IMR-90 (cell line): ENCODE data around the gene TNKS1BP1. TPM values are rescaled to one million over a fixed set of nuclear protein-coding genes. Genes with fewer than 3 reads are reported as not detected.

ENCODE experiments used
- ATAC-seq: fragments of 200-7000 bp; cut with Tn5 transposase; 2 replicates; pipeline ENCODE4 v1.9.1; 2020; ENCODE audit warnings: low read depth, mild to moderate bottlenecking, moderate library complexity
- BruUV-seq: library from RNA; stranded (reverse); fragments of 400-500 nt; replicated peaks from 2 replicates; lab custom pipeline; 2021; lab: Mats Ljungman, UMichigan
- CTCF ChIA-PET: fragments of 300-600 bp; formaldehyde crosslinking; extraction: SDS; loops from one replicate; lab custom pipeline; 2021; ENCODE audit warnings: antibody characterized with exemption; lab: Yijun Ruan, JAX
- POLR2A ChIA-PET: fragments of 300-600 bp; sonication (Branson Sonifier 250); formaldehyde crosslinking; loops from one replicate; lab custom pipeline; 2022; ENCODE audit warnings: antibody characterized with exemption; ENCODE audit not compliant: unreplicated experiment; lab: Charles Lee
- DNase-seq: peaks from one replicate; pipeline ENCODE4 v3.0.0; 2013
- H2AFZ ChIP-seq: replicated peaks from 2 replicates; pipeline ENCODE3; 2013; ENCODE audit warnings: low read length, mild to moderate bottlenecking; ENCODE audit not compliant: poor library complexity
- H2AK5ac ChIP-seq: 2 replicates; pipeline ENCODE4 v1.6.1; 2013; ENCODE audit warnings: low read depth, low read length, inconsistent platforms
- H2AK9ac ChIP-seq: replicated peaks from 2 replicates; pipeline ENCODE3; 2013; ENCODE audit warnings: mild to moderate bottlenecking, low read depth, low read length, moderate library complexity; ENCODE audit not compliant: poor library complexity
- H2BK120ac ChIP-seq: 2 replicates; pipeline ENCODE4 v1.6.1; 2013; ENCODE audit warnings: low read depth, low read length, inconsistent platforms
- H2BK15ac ChIP-seq: 3 replicates; pipeline ENCODE4 v1.6.1; 2013; ENCODE audit warnings: low read depth, low read length, inconsistent platforms
- H2BK20ac ChIP-seq: 2 replicates; pipeline ENCODE4 v1.6.1; 2013; ENCODE audit warnings: low read depth, mild to moderate bottlenecking, inconsistent platforms, low read length, moderate library complexity
- H2BK5ac ChIP-seq: 2 replicates; pipeline ENCODE4 v1.6.1; 2013; ENCODE audit warnings: mild to moderate bottlenecking, low read depth, low read length, inconsistent platforms; ENCODE audit not compliant: poor library complexity, severe bottlenecking
- H3K14ac ChIP-seq: replicated peaks from 2 replicates; pipeline ENCODE4 v1.6.1; 2013; ENCODE audit warnings: low read depth, low read length, inconsistent platforms
- H3K18ac ChIP-seq: 2 replicates; pipeline ENCODE4 v1.6.1; 2013; ENCODE audit warnings: low read depth, low read length, control low read depth
- H3K23ac ChIP-seq: 2 replicates; pipeline ENCODE4 v1.6.1; 2013; ENCODE audit warnings: low read depth, low read length, inconsistent platforms
- H3K27ac ChIP-seq: 2 replicates; pipeline ENCODE4 v1.5.1; 2013; ENCODE audit warnings: mild to moderate bottlenecking, control low read depth, low read length; ENCODE audit not compliant: insufficient read depth
- H3K27me3 ChIP-seq: 2 replicates; pipeline ENCODE4 v1.6.1; 2013; ENCODE audit warnings: low read length; ENCODE audit not compliant: control insufficient read depth, insufficient read depth
- H3K36me3 ChIP-seq: 2 replicates; pipeline ENCODE4 v1.6.1; 2013; ENCODE audit warnings: low read length, mixed read lengths; ENCODE audit not compliant: control insufficient read depth, insufficient read depth
- H3K4ac ChIP-seq: 2 replicates; pipeline ENCODE4 v1.6.1; 2013; ENCODE audit warnings: low read depth, low read length, inconsistent platforms
- H3K4me1 ChIP-seq: 2 replicates; pipeline ENCODE4 v1.6.1; 2013; ENCODE audit warnings: low read length, mixed read lengths; ENCODE audit not compliant: control insufficient read depth, insufficient read depth
- H3K4me2 ChIP-seq: 2 replicates; pipeline ENCODE4 v1.6.1; 2013; ENCODE audit warnings: low read depth, mild to moderate bottlenecking, control low read depth, low read length, moderate library complexity
- H3K4me3 ChIP-seq: 2 replicates; pipeline ENCODE4 v1.5.1; 2013; ENCODE audit warnings: low read depth, mild to moderate bottlenecking, control low read depth, low read length, moderate library complexity; ENCODE audit not compliant: insufficient read depth
- H3K56ac ChIP-seq: 2 replicates; pipeline ENCODE4 v1.6.1; 2013; ENCODE audit warnings: low read length, inconsistent platforms; ENCODE audit not compliant: insufficient read depth; ENCODE audit errors: extremely low read depth
- H3K79me1 ChIP-seq, 2 experiments: 2 replicates each; pipeline ENCODE4 v1.6.1; 2013; ENCODE audit warnings: low read length in 2 of 2, inconsistent platforms in 1 of 2, low read depth in 1 of 2
- H3K9ac ChIP-seq: 2 replicates; pipeline ENCODE4 v1.6.1; 2013; ENCODE audit warnings: low read depth, low read length, control low read depth
- H3K9me1 ChIP-seq: 2 replicates; pipeline ENCODE4 v1.6.1; 2013; ENCODE audit warnings: low read length, inconsistent platforms; ENCODE audit not compliant: insufficient read depth
- H3K9me3 ChIP-seq: 2 replicates; pipeline ENCODE4 v1.6.1; 2013; ENCODE audit warnings: low read length; ENCODE audit not compliant: control insufficient read depth, insufficient read depth
- H4K20me1 ChIP-seq: 2 replicates; pipeline ENCODE4 v1.6.1; 2013; ENCODE audit warnings: low read length, inconsistent platforms; ENCODE audit not compliant: insufficient read depth
- H4K5ac ChIP-seq: 2 replicates; pipeline ENCODE4 v1.6.1; 2013; ENCODE audit warnings: mild to moderate bottlenecking, low read depth, low read length, control low read depth
- H4K8ac ChIP-seq, 2 experiments: 2 replicates each; pipeline ENCODE4 v1.6.1; 2013; ENCODE audit warnings: low read depth in 2 of 2, low read length in 2 of 2, control low read depth in 1 of 2, inconsistent platforms in 1 of 2
- H4K91ac ChIP-seq: 2 replicates; pipeline ENCODE4 v1.6.1; 2013; ENCODE audit warnings: low read depth, low read length, inconsistent platforms; ENCODE audit not compliant: insufficient read depth
- CHD1 ChIP-seq: IDR thresholded peaks from 2 replicates; pipeline ENCODE4 v1.6.1; 2012; ENCODE audit warnings: low read depth, low read length, improper control_type of control experiment
- ELK1 ChIP-seq: fragments of 150-350 bp; IDR thresholded peaks from 2 replicates; pipeline ENCODE4 v1.6.1; 2016; ENCODE audit warnings: low read depth, mild to moderate bottlenecking, low read length, moderate library complexity, borderline replicate concordance
- FOS ChIP-seq: fragments of 150-350 bp; IDR thresholded peaks from 2 replicates; pipeline ENCODE4 v1.6.1; 2016; ENCODE audit warnings: low read depth, low read length
- NFE2L2 ChIP-seq: fragments of 150-350 bp; IDR thresholded peaks from 2 replicates; pipeline ENCODE4 v1.6.1; 2016; ENCODE audit warnings: low read depth, mild to moderate bottlenecking, low read length
- RAD21 ChIP-seq: IDR thresholded peaks from 2 replicates; pipeline ENCODE4 v1.6.1; 2012; ENCODE audit warnings: low read length, improper control_type of control experiment
- RFX5 ChIP-seq: IDR thresholded peaks from 2 replicates; pipeline ENCODE4 v1.8.0; 2012; ENCODE audit warnings: low read depth, mild to moderate bottlenecking, low read length, moderate library complexity
- WGBS, 2 experiments: methylation state at CpG; one replicate each; pipeline versions ENCODE4 v1.1.5 to v1.1.7; 2013; ENCODE audit warnings: missing lambda C conversion rate in 2 of 2; ENCODE audit not compliant: insufficient read length in 1 of 2; ENCODE audit errors: extremely low coverage in 2 of 2; 5-methylcytosine and 5-hydroxymethylcytosine counted together
- dilution Hi-C: fragments of 300-500 bp; cut with HindIII; formaldehyde crosslinking; loops from one replicate; pipeline ENCODE4 v1.14.3; 2018; ENCODE audit warnings: low sequenced_read_pairs; ENCODE audit not compliant: unreplicated experiment
- in situ Hi-C: fragments of 300-500 bp; cut with MboI; formaldehyde crosslinking; loops from 3 replicates; pipeline ENCODE4 v1.14.3; 2019; ENCODE audit warnings: low sequenced_read_pairs, inconsistent platforms, mixed read lengths
- intact Hi-C: fragments of 100-400 bp; cut with micrococcal nuclease; formaldehyde crosslinking; loops from 2 replicates; pipeline ENCODE4 v1.10.0; 2022
- polyA plus RNA-seq, 3 experiments: library from polyadenylated mRNA; depleted of rRNA; stranded (reverse); fragments of >200 nt; gene quantifications; 2 replicates each; pipeline ENCODE4 v1.2.3, GENCODE V29; 2012; ENCODE audit warnings: low replicate concordance in 1 of 3
- total RNA-seq: library from RNA; depleted of rRNA; stranded (reverse); fragments of >200 nt; gene quantifications from 2 replicates; pipeline ENCODE4 v1.2.3, GENCODE V29; 2012

The TNKS1BP1 gene
- total and polyA plus RNA-seq, 2 of the 4 experiments (the other 2 are of a cell fraction), result 31.7 to 71.4 TPM

- no CpG with 5 or more reads among the region's 3 CpGs for WGBS, 2 experiments
- H3K56ac ChIP-seq, result no peak overlapping the region
- no peak overlapping the region for H3K27ac ChIP-seq
- H3K4ac ChIP-seq, result no peak overlapping the region
- POLR2A ChIA-PET, result no interaction called here
- no peak overlapping the region for H3K14ac ChIP-seq
- H3K27me3 ChIP-seq, result peaks cover 42% of the 10 kb centered on the region
- no peak overlapping the region for H2AK9ac ChIP-seq
- H2BK20ac ChIP-seq, result no peak overlapping the region
- no peak overlapping the region for H2AFZ ChIP-seq
- intact Hi-C loops, result no loop called here
- CTCF ChIA-PET, result no interaction called here
- H2BK5ac ChIP-seq, result no peak overlapping the region
- no peaks in the 10 kb centered on the region for H3K9me3 ChIP-seq
- no peak overlapping the region for H3K18ac ChIP-seq
- H3K79me1 ChIP-seq, result no peaks in the 10 kb centered on the region
- no peaks in the 10 kb centered on the region for H3K36me3 ChIP-seq
- BruUV-seq, result no TSS peak
- in situ Hi-C loops, result loop anchor here (25.0 kb wide), 1 partner anchor 520 kb away; no protein-coding TSS in a partner anchor
- no peak overlapping the region for H3K9ac ChIP-seq
- ATAC-seq (no peak), DNase-seq (no peak)
- H3K23ac ChIP-seq, result no peak overlapping the region
- H4K8ac ChIP-seq, result no peak overlapping the region
- no peak overlapping the region for H4K91ac ChIP-seq
- H3K4me3 ChIP-seq, result no peak overlapping the region
- no peaks in the 10 kb centered on the region for H3K4me1 ChIP-seq
- no peak for TF ChIP-seq RAD21
- TF ChIP-seq ELK1, result no peak
- no peak for TF ChIP-seq CHD1
- TF ChIP-seq NFE2L2, result no peak
- TF ChIP-seq RFX5, result no peak
- no peak for TF ChIP-seq FOS
- no peak overlapping the region for H2BK15ac ChIP-seq
- H3K9me1 ChIP-seq, result no peaks in the 10 kb centered on the region
- H3K4me2 ChIP-seq, result no peak overlapping the region
- no peaks in the 10 kb centered on the region for H4K20me1 ChIP-seq
- H2BK120ac ChIP-seq, result no peak overlapping the region
- no peak overlapping the region for H2AK5ac ChIP-seq
- no peak overlapping the region for H4K5ac ChIP-seq
- dilution Hi-C loops, result no loop called here
Measured at GRCh38 chr11:57357310-57357709, 32.6 kb upstream of the TNKS1BP1 start.
